ENCODE data around the gene RPS18.

- TF ChIP-seq RAD21 (IDR thresholded peaks at IDR 0.05; ENCODE audit: low read depth) (no peak), MAX (IDR thresholded peaks at IDR 0.05) (no peak), NFIC (IDR thresholded peaks at IDR 0.05) (no peak), YY1 (IDR thresholded peaks at IDR 0.05; ENCODE audit: low read depth) (no peak)
Observed at GRCh38 chr6:33306356-33306755, 34.5 kb downstream of the RPS18 start.

All from Ishikawa (cell line).